Ovary (tissue), 9 donors: ENCODE data around the gene NRXN3. TPM values are rescaled to one million over a fixed set of nuclear protein-coding genes. Genes with fewer than 3 reads are reported as not detected.

Source experiments
- DNase-seq, 5 donors: peaks; one replicate each; pipeline ENCODE4 v3.0.0-alpha.2; 2019 to 2020
- H3K27ac ChIP-seq, 2 donors: fragments of 200-600 bp; one replicate each; pipeline versions ENCODE4 v1.5.1 to v1.8.0; 2019 to 2022
- H3K27me3 ChIP-seq: fragments of 200-600 bp; one replicate; pipeline ENCODE4 v1.8.0; 2022
- H3K36me3 ChIP-seq: fragments of 200-600 bp; sonication (generic); one replicate; pipeline ENCODE4 v1.5.1; 2019
- H3K4me1 ChIP-seq: one replicate; pipeline ENCODE4 v1.8.1; 2013; ENCODE audit warnings: mild to moderate bottlenecking, moderate library complexity; ENCODE audit not compliant: insufficient read depth
- H3K4me3 ChIP-seq: fragments of 200-600 bp; sonication (generic); one replicate; pipeline ENCODE4 v1.5.1; 2017
- H3K9me3 ChIP-seq, 2 donors: fragments of 200-600 bp in 1 of 2; sonication (generic) in 1 of 2; one replicate each; pipeline versions ENCODE4 v1.5.1 to v1.8.1; 2013 to 2019; ENCODE audit warnings: mild to moderate bottlenecking in 1 of 2, moderate library complexity in 1 of 2
- CTCF ChIP-seq, 3 donors: fragments of 450-650 bp in 2 of 3; fragments of 200-600 bp in 1 of 3; IDR thresholded peaks; one replicate each; pipeline versions ENCODE4 v1.5.1 to v1.8.0; 2016 to 2022; ENCODE audit warnings: antibody characterized with exemption in 3 of 3, mild to moderate bottlenecking in 1 of 3
- EP300 ChIP-seq: sonication (generic); formaldehyde crosslinking; IDR thresholded peaks from one replicate; pipeline ENCODE4 v1.6.1; 2017; ENCODE audit warnings: antibody characterized with exemption
- POLR2A ChIP-seq: fragments of 450-650 bp; IDR thresholded peaks from one replicate; pipeline ENCODE4 v1.6.1; 2017; ENCODE audit warnings: antibody characterized with exemption, mild to moderate bottlenecking, moderate library complexity
- WGBS, 3 donors: extraction: QIAGEN DNeasy Blood & Tissue Kit in 1 of 3; methylation state at CpG; one replicate each; pipeline versions ENCODE4 v1.1.5 to v1.1.7; 2013 to 2017; 5-methylcytosine and 5-hydroxymethylcytosine counted together
- intact Hi-C, 4 donors: fragments of 100-400 bp; cut with DNase I; formaldehyde crosslinking; loops; one replicate each; pipeline versions ENCODE4 v1.11.0 to v1.15.1; 2022 to 2023
- polyA plus RNA-seq, 2 donors: library from polyadenylated mRNA; stranded (reverse); fragments of 200-250 nt in 1 of 2; fragments of 350-450 nt in 1 of 2; fragmentation: Illumina TruSeq in 1 of 2; extraction: RNeasy Lipid Tissue Mini Kit (QIAGEN cat#74804) in 1 of 2; gene quantifications; one replicate each; pipeline ENCODE4 v1.2.3, GENCODE V29; 2013 to 2014
- total RNA-seq, 7 donors: library from RNA; depleted of rRNA in 2 of 7; stranded (reverse); fragments of >200 nt in 2 of 7; fragmentation: NEBNext Ultra II Directional in 3 of 7; extraction: Animal tissue kit (Norgen Biotek cat#: 25700) in 3 of 7; gene quantifications; one replicate each; pipeline versions ENCODE4 v1.1.0 to v1.2.4, GENCODE V29; 2016 to 2023
- donor health status: DM: no; HTN: no; CAD: no; lungs with moderate emphysema.
- donor health status: DM: no; HTN: no; CAD: no.
- donor health status: Bipolar disorder and iron deficiency.
- donor health status: DM: yes; HTN: yes; CAD: no.
- donor health status: DM: no; HTN: no; CAD: no.
- donor health status: DM: yes; HTN: yes; CAD: no.

Gene NRXN3
- total and polyA plus RNA-seq, 9 donors, result 0.28 to 6.2 (median 0.82) TPM

DNA sequence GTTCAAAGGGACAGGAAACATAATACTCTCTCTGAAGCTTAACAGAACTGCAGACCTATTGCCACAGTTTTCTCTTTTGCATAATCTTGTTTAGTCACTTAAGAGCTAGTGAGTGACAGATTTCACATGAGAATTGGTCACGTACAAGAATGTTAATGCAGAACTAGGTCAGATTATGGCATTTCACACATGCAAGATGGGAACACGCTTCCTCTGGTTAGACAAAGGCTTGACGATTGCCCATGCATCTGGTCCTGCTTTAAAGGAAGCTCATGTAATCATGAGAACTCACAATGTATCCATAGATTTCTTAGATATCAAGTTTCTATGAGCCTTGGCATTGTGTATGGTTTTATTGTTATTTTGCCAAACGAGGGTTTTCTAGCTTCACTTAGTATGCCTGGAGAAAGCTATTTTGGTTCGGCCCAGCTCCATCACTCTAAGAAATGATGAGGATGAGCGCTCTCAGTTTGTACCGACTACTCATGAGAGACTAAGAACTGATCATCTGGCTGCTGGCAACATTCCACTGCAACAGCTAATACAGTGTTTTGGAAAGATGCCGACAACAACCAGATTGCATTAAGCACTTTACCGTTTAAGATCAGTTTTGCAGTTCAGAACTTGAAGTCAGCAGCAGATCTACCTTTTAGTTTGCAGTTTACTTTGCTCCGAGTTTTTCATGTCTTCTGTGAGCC, 1661.2 kb downstream of the NRXN3 start:
- DNase-seq, result no peak
- no peak overlapping the region for H3K27ac ChIP-seq
- TF ChIP-seq POLR2A, result no peak
- no peak for TF ChIP-seq CTCF (IDR thresholded peaks at IDR 0.05)
- TF ChIP-seq EP300, result no peak
- H3K36me3 ChIP-seq, result no peaks in the 10 kb centered on the region
- intact Hi-C loops, result no loop called here
- H3K4me1 ChIP-seq, result no peaks in the 10 kb centered on the region
- H3K4me3 ChIP-seq, result no peak overlapping the region
- H3K27me3 ChIP-seq, result no peaks in the 10 kb centered on the region
- WGBS, 3 donors, result 55 to 59% (median 56%) methylated on average over 10 of the region's 10 CpGs
- H3K9me3 ChIP-seq, result no peaks in the 10 kb centered on the region

- no peak for TF ChIP-seq POLR2A
- TF ChIP-seq EP300, result no peak
- TF ChIP-seq CTCF (IDR thresholded peaks at IDR 0.05), result no peak
- H3K9me3 ChIP-seq, result no peaks in the 10 kb centered on the region
- H3K4me3 ChIP-seq, result no peak overlapping the region
- intact Hi-C loops, result no loop called here
- H3K4me1 ChIP-seq, result no peaks in the 10 kb centered on the region
- no peaks in the 10 kb centered on the region for H3K36me3 ChIP-seq
- H3K27me3 ChIP-seq, result no peaks in the 10 kb centered on the region
- no peak for DNase-seq
- WGBS, 3 donors, result 36 to 60% (median 42%) methylated on average over 3 of the region's 3 CpGs
- H3K27ac ChIP-seq, result no peak overlapping the region
These were observed 1663.6 kb downstream of the NRXN3 start for GRCh38 chr14:79833781-79834180.

DNA sequence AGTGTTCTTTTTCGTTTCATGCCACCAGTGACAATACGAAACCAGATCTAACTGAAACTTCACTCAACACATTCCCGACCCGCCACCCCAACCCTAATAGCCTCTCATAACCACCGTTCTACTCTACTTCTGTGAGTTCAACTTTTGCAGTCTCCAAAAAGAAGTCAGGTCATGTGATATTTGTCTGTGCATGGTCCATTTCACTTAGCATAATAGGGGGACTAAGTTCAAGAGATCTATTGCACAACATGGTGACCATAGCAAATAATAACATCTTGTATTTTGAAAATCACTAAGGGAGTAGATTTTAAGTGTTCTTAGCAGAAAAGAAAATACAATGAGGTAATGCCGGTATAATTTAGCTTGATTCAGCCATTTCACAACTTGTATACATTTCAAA, 1664.7 kb downstream of the NRXN3 start:
- Histone ChIP-seq H3K27me3 (no peaks in the 10 kb centered on the region), H3K4me3 (no peak overlapping the region), H3K27ac (no peak overlapping the region), H3K4me1 (no peaks in the 10 kb centered on the region), H3K36me3 (no peaks in the 10 kb centered on the region), H3K9me3 (no peaks in the 10 kb centered on the region)
- WGBS, 3 donors, result 89 to 94% (median 90%) methylated on average over 6 of the region's 6 CpGs
- no peak for DNase-seq
- TF ChIP-seq POLR2A, result no peak
- no peak for TF ChIP-seq EP300
- no peak for TF ChIP-seq CTCF (IDR thresholded peaks at IDR 0.05)
- intact Hi-C loops, result no loop called here

DNA sequence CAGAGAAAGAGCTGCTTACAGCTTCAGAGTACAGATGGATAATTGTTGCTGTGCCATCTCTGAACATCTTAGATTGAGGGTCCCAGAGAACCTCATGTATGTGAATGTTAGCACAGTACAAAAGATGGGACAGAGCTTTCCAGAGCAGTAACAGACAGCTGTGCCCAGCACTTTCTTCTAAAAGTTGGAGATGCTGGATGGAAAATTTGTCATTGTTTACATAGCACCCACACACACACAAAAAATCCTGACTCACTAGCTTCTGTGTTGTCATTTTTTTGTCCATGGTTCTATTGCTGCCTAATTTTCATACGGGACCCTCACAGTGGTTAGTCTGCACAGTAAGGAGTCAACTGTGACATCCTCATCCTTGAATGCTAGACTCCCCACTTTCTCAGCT, 1666.4 kb downstream of the NRXN3 start:
- H3K36me3 ChIP-seq, result no peaks in the 10 kb centered on the region
- no peak overlapping the region for H3K27ac ChIP-seq
- no peaks in the 10 kb centered on the region for H3K4me1 ChIP-seq
- TF ChIP-seq CTCF (IDR thresholded peaks at IDR 0.05) (no peak), EP300 (no peak), POLR2A (no peak)
- intact Hi-C loops, result no loop called here
- no peak for DNase-seq
- WGBS, 3 donors, result 42 to 73% (median 52%) methylated on average over 1 of the region's 1 CpG
- no peaks in the 10 kb centered on the region for H3K27me3 ChIP-seq
- no peak overlapping the region for H3K4me3 ChIP-seq
- no peaks in the 10 kb centered on the region for H3K9me3 ChIP-seq
